ACC112 (cell line): ENCODE data around the gene ELP1.

ENCODE experiments used
- H2AFZ ChIP-seq: fragments of 200-600 bp; sonication (generic); one replicate; pipeline ENCODE4 v1.6.0; 2017; ENCODE audit warnings: antibody characterized with exemption, low read length; ENCODE audit not compliant: unreplicated experiment
- H3K27ac ChIP-seq: fragments of 200-600 bp; sonication (generic); 2 replicates; pipeline ENCODE4 v1.5.1; 2014; ENCODE audit warnings: low read depth, mild to moderate bottlenecking, antibody characterized with exemption, low read length, moderate library complexity
- H3K27me3 ChIP-seq: fragments of 200-600 bp; sonication (generic); 2 replicates; pipeline ENCODE4 v1.6.1; 2014; ENCODE audit warnings: mild to moderate bottlenecking, antibody characterized with exemption, low read length, moderate library complexity, mixed read lengths; ENCODE audit not compliant: insufficient read depth
- H3K36me3 ChIP-seq: fragments of 200-600 bp; sonication (generic); 2 replicates; pipeline ENCODE4 v1.6.1; 2016; ENCODE audit warnings: mild to moderate bottlenecking, antibody characterized with exemption, low read length, moderate library complexity, mixed read lengths; ENCODE audit not compliant: insufficient read depth
- H3K4me1 ChIP-seq: fragments of 200-600 bp; sonication (generic); one replicate; pipeline ENCODE4 v1.6.1; 2016; ENCODE audit warnings: low read length, mixed read lengths; ENCODE audit not compliant: insufficient read depth, unreplicated experiment, control insufficient read depth
- H3K4me3 ChIP-seq: fragments of 200-600 bp; sonication (generic); 2 replicates; pipeline ENCODE4 v1.5.1; 2014; ENCODE audit warnings: mild to moderate bottlenecking, low read depth, low read length
- H3K79me2 ChIP-seq: fragments of 200-600 bp; sonication (generic); one replicate; pipeline ENCODE4 v1.6.0; 2016; ENCODE audit warnings: low read length; ENCODE audit not compliant: control insufficient read depth, unreplicated experiment, insufficient read depth

ELP1 gene

DNA sequence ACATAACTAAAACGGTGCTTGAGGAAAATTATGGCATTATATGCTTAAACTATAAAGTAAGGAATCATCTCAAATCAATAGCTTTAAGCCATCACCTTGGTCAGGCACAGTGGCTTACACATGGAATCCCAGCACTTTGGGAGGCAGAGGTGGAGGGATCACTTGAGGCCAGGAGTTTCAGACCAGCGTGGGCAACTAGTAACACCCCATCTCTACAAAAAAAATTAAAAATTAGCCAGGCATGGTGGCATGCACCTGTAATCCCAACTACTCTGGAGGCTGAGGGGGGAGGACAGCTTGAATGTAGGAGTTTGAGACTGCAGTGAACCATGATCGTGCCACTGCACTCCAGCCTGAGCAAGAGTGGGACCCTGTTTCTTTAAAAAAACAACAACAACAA, 49.2 kb downstream of the ELP1 start:
- peaks cover 16% of the 10 kb centered on the region for H3K4me1 ChIP-seq
- H3K79me2 ChIP-seq = no peaks in the 10 kb centered on the region
- H3K27ac ChIP-seq = no peak overlapping the region
- no peak overlapping the region for H2AFZ ChIP-seq
- peaks cover 11% of the 10 kb centered on the region for H3K36me3 ChIP-seq
- H3K27me3 ChIP-seq = no peaks in the 10 kb centered on the region
- no peak overlapping the region for H3K4me3 ChIP-seq

DNA sequence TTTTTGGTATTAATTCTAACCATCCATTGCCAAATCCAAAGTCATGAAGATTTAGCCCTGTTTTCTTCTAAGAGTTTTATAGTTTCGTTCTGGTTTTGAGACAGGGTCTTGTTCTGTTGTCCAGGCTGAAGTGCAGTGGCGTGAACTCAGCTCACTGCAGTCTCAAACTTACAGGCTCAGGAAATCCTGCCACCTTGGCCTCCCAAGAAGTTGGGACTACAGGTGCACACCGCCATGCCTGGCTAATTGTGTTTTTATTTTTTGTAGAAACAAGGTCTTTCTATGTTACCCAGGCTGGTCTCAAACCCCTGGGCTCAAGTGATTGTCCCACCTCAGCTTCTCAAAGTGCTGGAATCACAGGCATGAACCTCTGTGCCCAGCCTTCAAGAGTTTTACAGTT, 50.8 kb downstream of the ELP1 start:
- Histone ChIP-seq H3K27me3 (no peaks in the 10 kb centered on the region), H3K4me3 (no peak overlapping the region), H3K27ac (no peak overlapping the region), H3K79me2 (no peaks in the 10 kb centered on the region), H3K36me3 (peaks cover 19% of the 10 kb centered on the region), H2AFZ (no peak overlapping the region), H3K4me1 (peaks cover 16% of the 10 kb centered on the region)

DNA sequence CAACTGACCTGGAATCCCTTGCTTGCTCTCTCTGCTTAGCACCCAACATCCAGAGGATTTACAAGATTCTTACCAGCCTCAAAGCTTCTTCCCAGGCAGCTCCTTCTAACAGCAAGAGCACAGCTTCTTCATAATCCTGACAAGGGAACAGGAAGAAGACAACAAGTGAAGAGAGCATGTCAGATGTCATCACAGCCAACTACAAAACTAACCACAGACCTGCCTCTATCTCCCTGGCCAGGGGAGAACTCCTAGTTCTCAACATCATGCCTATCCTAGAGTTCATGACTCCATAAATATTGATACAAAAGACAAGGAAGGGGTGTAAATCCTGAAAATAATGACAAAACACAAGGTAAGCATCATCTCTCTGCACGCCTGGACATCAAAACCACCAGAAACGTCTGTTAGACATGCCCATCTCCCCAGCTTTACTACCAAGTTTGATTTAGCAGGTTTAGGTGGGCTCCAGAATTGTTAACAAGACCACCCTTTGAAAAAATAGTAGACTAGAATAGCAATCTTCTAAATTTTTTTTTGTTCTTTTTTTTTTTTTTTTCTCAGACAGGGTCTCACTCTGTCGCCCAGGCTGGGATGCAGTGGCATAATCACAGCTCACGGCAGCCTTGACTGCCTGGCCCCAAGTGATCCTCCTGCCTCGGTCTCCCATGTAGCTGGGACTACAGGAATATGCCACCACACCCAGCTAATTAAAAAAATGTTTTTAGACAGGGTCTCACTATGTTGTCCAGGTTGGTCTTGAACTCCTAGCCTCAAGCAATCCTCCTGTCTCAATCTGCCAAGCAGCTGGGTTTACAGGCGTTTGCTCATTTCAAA, 51.7 kb downstream of the ELP1 start:
- peaks cover 16% of the 10 kb centered on the region for H3K4me1 ChIP-seq
- H3K27me3 ChIP-seq = no peaks in the 10 kb centered on the region
- no peak overlapping the region for H2AFZ ChIP-seq
- H3K79me2 ChIP-seq = no peaks in the 10 kb centered on the region
- H3K4me3 ChIP-seq = no peak overlapping the region
- no peak overlapping the region for H3K27ac ChIP-seq
- H3K36me3 ChIP-seq = peaks cover 20% of the 10 kb centered on the region

GRCh38 chr9:108880738-108881316, 53.1 kb downstream of the ELP1 start:
- H3K4me3 ChIP-seq = no peak overlapping the region
- no peak overlapping the region for H3K27ac ChIP-seq
- no peak overlapping the region for H2AFZ ChIP-seq
- peaks cover 7% of the 10 kb centered on the region for H3K4me1 ChIP-seq
- no peaks in the 10 kb centered on the region for H3K27me3 ChIP-seq
- H3K79me2 ChIP-seq = no peaks in the 10 kb centered on the region
- peaks cover 20% of the 10 kb centered on the region for H3K36me3 ChIP-seq

- no peaks in the 10 kb centered on the region for H3K27me3 ChIP-seq
- no peaks in the 10 kb centered on the region for H3K79me2 ChIP-seq
- peaks cover 34% of the 10 kb centered on the region for H3K36me3 ChIP-seq
Measured at GRCh38 chr9:108877524-108877923, 56.4 kb downstream of the ELP1 start.

DNA sequence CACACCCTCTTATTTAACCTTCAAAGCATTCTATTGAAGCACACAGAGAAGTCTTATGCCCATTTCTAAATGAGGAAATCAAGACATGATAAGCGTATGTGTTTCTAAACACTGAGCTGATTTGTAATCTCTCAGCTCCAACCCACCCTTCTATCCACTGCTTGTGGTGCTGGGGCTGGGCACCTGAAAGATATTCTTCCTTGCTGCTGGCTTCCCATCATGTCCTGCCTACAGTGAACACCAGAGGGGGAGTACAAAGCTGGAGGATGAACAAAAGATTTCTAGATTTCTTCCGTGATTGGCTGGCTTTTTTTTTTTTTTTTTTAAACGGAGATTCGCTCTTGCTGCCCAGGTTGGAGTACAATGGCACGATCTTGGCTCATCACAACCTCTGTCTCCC, 57.5 kb downstream of the ELP1 start:
- Histone ChIP-seq H3K4me1 (no peaks in the 10 kb centered on the region), H3K27me3 (no peaks in the 10 kb centered on the region), H2AFZ (no peak overlapping the region), H3K36me3 (peaks cover 43% of the 10 kb centered on the region), H3K79me2 (no peaks in the 10 kb centered on the region), H3K27ac (no peak overlapping the region), H3K4me3 (no peak overlapping the region)

More at GRCh38 chr9:108877524-108877923, 56.4 kb downstream of the ELP1 start:
- H3K4me3 ChIP-seq = no peak overlapping the region
- H2AFZ ChIP-seq = no peak overlapping the region
- H3K27ac ChIP-seq = no peak overlapping the region
- no peaks in the 10 kb centered on the region for H3K4me1 ChIP-seq

GRCh38 chr9:108874058-108874788, 59.7 kb downstream of the ELP1 start:
- Histone ChIP-seq H3K27me3 (no peaks in the 10 kb centered on the region), H2AFZ (no peak overlapping the region), H3K79me2 (no peaks in the 10 kb centered on the region), H3K4me1 (peaks cover 9% of the 10 kb centered on the region), H3K27ac (no peak overlapping the region), H3K36me3 (peaks cover 40% of the 10 kb centered on the region), H3K4me3 (no peak overlapping the region)

DNA sequence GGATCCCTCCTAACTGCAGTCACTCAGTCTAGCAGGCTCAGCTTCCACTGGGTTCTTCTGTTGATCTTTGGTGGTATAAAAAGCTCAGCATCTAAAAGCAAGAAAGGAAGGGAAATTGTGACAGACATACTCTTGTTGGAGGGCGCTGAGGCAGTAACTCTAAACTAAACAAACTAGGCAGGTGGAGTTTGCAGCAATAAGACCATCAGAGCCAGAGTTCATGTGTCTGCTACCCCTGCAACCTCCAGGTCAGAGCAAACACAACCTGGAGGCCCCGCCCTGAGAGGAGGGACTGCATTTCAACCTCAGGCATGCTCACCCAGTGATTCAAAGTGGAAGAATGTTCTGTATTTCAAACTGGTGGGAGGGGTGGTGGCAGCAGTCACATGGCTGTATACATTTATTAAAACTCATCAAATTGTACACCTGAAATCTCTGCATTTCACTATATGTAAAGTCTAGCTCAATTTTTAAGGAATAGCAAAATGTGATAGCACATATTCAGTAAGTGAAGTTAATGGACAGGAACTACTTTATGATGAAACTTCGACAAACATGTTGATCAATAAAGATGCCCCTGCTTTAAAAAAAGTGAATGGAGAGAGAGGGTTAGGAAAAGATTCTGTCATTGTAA, 64.7 kb downstream of the ELP1 start:
- Histone ChIP-seq H3K4me1 (peaks cover 23% of the 10 kb centered on the region), H3K4me3 (no peak overlapping the region), H2AFZ (no peak overlapping the region), H3K27ac (no peak overlapping the region), H3K27me3 (no peaks in the 10 kb centered on the region), H3K36me3 (peaks cover 30% of the 10 kb centered on the region), H3K79me2 (no peaks in the 10 kb centered on the region)

DNA sequence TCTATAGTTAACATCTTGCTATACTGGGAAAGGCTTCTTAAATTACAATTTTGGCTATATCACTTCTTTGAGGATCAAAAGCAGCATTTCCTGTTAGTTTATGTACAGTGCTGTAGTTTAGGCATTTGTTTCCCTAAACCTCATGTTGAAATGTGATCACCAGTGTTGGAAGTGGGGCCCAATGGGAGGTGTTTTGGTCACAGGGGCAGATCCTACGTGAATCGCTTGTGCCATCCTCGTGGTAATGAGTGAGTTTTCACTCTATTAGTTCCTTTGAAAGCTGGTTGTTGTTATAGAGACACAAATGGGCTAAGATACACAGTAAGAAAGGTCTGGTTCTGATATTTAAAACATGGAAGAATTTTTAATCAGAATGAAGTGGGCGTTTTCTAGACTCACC, 66.1 kb downstream of the ELP1 start:
- no peaks in the 10 kb centered on the region for H3K27me3 ChIP-seq
- peaks cover 23% of the 10 kb centered on the region for H3K4me1 ChIP-seq

GRCh38 chr9:108867116-108867515, 66.8 kb downstream of the ELP1 start:
- Histone ChIP-seq H3K4me1 (peaks cover 23% of the 10 kb centered on the region), H2AFZ (no peak overlapping the region), H3K36me3 (peaks cover 20% of the 10 kb centered on the region), H3K79me2 (no peaks in the 10 kb centered on the region), H3K27me3 (no peaks in the 10 kb centered on the region), H3K4me3 (no peak overlapping the region), H3K27ac (no peak overlapping the region)

More for the DNA sequence above, 66.1 kb downstream of the ELP1 start:
- Histone ChIP-seq H3K4me3 (no peak overlapping the region), H2AFZ (no peak overlapping the region), H3K79me2 (no peaks in the 10 kb centered on the region), H3K27ac (no peak overlapping the region), H3K36me3 (peaks cover 22% of the 10 kb centered on the region)
